HG02852 (cell line): ENCODE results near the gene KANK2.
A peak's percentile ranks its signal among the peaks of the same experiment; 100 is the strongest.
"Not testable (repeated sequence)": the region's sequence is repeated elsewhere in the genome, so short reads cannot be mapped to it uniquely, and the experiment has no call there.

Source experiments
- ATAC-seq: cut with Tn5 transposase; IDR thresholded peaks from one replicate; pipeline ENCODE4 v1.9.1; 2021; ENCODE audit warnings: mild to moderate bottlenecking, moderate library complexity; ENCODE audit not compliant: unreplicated experiment

Gene KANK2

DNA sequence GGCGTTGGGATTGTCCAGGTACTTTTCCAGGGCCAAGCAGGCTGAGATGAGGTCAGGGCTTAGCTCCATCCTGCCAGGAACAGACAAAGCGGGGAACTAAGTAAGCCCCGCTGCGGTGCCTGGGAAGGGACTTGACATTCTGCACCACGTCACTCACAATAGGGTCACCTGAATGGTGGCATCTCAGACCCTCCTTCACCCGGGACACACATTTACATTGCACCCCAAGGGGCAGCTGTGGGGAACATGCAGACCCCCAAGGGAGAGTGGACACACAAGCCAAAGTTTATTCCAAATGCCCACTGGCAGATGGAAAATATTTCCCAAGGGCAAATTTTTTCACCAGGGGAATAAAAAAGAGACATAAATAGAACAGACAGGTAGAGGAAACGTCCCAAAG lies 21.4 kb downstream of the KANK2 start:
- ATAC-seq: no peak

DNA sequence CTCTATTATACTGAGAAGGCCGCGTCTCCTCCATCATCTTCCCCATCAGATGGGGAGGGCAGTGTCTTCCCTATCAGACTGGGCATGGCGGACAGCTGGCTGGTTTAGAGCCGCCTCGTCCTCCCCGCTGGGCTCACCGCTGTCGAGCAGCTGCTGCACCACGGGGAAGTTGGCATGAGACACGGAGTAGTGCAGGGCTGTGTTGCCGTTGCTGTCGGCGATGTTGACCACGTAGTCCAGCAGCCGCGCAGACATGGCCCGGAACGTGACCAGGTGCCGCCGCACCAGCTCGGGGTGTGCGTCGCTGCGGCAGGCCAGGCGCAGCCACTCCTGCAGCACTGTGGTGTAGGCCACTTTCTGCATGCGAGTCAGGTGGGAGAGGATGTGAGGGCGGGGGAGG lies 23.0 kb downstream of the KANK2 start:
- ATAC-seq: no peak

DNA sequence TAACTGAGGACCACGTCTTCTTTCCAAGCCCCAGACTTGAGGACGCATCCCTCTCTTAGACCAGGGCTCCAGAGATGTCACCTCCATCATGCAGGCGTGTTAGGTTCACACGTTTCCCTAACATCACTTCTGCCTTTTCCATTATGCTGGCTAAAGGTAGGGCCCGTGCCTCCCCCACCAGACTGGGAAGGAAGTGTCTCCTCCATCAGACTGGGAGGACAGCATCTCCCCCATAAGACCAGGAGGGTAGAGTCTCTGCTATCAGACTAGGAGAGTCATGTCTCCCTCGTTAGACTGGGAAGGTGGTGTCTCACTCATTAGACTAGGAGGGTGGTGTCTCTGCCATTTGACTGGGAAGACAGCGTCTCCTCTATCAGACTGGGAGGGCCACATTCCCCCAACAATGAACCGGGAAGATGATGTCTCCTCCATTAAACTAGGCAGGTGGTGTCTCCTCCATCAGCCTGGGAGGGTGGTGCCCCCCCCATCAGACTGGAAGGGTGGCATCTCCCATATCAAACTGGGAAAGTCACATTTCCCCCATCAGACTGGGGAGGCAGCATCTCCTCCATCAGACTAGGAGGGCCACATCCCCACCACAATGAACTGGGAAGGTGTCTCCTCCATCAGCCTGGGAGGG lies 23.7 kb downstream of the KANK2 start:
- no peak for ATAC-seq

DNA sequence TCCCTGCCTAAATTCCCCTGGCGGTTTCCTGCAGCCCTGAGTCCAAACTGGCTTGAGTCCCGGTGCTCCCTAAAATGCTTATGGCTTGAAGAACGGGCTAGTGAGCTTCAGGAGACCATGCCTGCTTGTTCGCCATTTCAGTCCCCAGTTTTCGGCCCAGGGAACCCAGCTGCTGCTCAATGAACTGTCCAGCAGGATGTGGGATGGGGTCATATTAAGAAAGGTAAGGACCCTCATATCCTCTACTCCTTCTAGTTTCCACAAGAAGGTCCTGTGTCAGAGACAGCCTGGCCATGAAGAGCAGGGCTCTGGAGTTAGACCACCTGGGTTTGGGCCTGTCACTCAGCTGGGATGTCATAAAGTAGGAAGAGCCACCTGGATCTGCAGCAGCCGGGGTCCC lies 24.8 kb downstream of the KANK2 start:
- no peak for ATAC-seq

DNA sequence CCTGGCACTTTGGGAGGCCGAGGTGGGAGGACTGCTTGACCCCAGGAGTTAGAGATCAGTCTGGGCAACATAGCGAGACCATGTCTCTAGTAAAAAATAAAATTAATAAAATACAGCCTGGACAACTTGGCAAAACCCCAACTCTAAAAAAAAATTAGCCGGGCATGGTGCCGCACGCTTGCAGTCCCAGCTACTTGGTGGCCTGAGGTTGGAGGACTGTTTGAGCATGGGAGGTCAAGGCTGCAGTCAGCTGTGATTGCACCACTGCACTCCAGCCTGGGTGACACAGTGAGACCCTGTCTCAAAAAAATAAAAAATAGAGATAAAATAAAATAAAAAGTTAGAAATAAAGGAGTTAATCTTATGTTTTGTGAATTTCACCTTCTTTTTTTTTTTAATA lies 26.2 kb downstream of the KANK2 start:
- ATAC-seq: no peak

- ATAC-seq: no peak
These were observed 27.3 kb downstream of the KANK2 start for GRCh38 chr19:11169896-11170678.

GRCh38 chr19:11168568-11168967 lies 28.8 kb downstream of the KANK2 start:
- ATAC-seq: no peak

DNA sequence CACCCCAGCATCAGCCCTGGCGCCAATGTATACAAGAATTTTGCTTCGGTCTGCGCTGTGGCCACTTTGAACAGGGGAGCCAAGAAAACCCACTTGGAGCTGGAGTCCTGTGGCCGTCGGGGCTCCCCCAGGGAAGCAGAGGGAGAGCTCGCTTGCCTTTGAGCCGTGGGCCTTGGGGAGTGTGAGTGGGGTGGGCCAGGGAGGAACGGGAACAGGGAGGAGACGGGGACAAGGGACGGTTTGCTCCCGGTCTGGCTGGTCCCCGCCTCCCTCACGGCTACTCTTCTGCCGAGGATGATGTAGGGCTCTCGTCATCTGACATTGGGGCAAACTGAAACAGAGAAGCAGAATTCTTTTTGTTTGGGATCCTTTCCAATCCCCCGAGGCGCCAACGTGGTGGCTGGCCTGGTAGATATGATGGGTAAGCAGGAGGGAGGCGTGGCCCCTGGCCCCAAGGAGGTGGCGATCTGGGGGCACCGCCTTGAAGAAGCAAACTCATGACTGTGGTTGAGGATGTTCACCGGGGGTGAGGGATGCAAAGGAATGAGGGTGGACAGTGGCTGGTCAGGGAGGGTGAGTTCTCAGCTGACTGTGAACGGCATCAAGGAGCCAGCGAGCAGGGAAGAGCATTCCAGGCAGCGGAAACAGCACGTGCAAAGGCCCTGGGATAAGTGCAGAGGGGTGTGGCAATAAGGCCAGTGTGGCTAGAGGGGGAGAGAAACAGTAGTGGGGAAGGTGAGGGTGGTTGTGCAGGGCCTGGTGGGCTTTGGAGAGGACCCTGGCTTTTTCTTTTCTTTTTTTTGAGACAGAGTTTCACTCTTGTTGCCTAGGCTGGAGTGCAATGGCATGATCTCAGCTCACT lies 30.8 kb downstream of the KANK2 start:
- ATAC-seq: no peak

GRCh38 chr19:11165486-11166030 lies 31.8 kb downstream of the KANK2 start:
- ATAC-seq: no peak

DNA sequence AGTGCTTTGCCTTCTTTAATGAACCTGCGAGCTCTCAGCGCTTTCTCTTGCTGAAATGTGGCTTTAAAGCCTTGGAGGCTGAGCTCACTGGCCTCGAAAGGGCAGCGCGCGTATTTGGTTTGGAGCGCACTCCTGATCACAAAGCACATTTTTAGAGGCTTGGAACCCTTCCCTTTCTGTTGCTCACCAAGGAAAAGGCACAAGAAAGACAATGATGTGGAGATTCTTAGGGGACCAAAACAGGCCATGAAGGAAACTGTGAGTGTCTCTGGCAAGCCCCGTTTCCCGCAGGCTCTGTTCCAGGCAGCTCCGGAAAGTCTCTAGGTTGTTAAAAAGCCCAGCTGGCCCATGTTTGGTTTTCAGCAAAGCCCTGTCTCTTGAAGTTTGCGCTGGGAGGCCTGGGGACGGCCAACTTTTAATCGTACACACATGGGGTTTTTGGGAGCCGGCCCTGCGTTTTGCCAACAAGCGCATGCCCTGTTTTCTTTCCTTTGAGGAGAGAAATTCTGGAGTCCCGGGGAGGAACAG lies 32.4 kb downstream of the KANK2 start:
- ATAC-seq: no peak

DNA sequence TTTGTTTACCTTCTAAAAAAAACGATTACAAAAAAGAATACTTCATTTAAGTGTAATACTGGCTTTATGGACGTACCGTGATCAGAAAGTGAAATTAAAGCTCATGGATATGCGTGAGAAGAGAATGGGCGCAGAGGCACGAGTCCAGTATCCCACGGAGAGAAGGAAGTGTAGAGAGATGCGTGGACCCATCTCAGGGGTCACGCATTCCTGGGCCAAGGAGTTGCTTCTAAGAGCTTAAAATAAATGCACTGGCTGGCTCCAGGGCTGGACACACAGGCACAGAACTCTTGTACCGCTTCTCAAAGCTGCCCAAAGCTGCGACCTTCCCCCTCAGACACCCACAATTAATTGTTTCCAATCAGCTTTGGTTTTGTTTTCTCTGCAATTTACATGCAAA lies 33.0 kb downstream of the KANK2 start:
- no peak for ATAC-seq

GRCh38 chr19:11160440-11160768 lies 36.9 kb downstream of the KANK2 start:
- not testable (repeated sequence) for ATAC-seq

DNA sequence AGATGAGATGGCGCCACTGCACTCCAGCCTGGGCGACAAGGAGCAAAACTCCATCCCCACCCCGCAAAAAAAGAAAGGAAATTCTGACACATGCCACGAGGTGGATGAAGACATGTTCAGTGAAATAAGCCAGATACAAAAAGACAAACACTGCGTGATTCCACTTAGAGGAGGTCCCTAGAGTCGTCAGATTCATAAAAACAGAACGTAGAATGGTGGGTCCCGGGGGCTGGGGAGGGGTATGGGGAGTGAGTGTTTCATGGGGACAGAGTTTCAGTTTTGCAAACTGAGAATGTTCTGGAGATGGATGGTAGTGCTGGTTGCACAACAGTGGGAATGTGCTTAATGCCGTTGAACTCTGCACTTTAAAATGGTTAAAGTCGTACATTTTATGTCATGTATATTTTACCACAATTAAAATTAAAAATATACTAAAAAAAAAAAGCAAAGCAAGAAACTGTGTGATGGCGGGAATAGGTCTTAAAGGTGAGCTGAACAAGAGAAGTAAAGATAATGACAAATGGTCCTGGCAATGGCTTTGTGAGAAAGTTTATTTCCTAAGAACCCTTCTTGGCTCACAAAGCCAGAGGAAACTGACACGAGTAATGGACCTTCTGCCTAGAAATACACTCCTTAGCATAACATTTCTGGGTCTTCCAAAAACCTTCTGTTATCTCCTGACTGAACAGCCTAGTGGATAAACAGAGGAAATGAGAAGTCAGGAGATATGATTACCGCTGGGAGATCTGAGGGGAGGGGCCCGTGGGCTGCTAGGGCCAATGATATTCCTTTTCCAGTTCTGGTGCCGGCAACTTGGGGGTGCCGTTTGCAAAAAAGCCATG lies 37.5 kb downstream of the KANK2 start:
- ATAC-seq: no peak

GRCh38 chr19:11155373-11156120 lies 41.8 kb downstream of the KANK2 start, which contains the start of gene SPC24:
SPC24 (minus strand) TSS chr19:11155782; CDS start chr19:11155776, 6 bp downstream.
- ATAC-seq: peak; percentile 97

- ATAC-seq: no peak
These were observed 42.7 kb downstream of the KANK2 start for GRCh38 chr19:11154683-11155047.

DNA sequence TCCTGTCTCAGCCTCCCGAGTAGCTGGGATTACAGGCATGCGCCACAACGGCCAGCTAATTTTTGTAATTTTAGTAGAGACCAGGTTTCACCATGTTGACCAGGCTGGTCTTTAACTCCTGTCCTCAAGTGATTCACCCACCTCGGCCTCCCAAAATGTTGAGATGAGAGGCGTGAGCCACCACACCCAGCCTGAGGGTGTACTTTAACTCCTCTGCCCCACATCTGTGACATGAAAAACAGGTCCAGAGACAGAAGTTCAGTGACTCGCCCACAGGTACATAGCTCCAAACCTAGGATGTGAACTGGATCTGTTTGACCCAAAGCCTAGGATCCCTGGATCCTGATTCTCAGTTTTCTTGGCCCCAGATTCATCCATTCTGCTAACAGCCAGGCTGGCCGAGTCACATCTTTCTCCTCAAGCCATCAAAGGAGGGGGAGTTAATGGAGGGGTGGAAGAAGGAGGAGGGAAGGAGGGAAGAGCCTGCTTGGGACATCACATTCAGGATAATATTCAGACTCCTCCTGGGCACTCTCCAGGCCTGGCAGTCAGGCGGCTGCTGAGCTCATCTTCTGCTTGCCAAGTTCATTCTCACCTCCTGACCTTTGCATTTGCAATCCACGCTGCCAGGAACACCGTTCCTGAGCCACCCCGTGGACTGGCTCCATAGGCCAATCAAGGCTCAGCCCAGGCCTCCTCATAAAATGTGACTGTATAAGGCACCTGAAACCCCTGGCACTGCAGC lies 44.9 kb downstream of the KANK2 start:
- no peak for ATAC-seq

GRCh38 chr19:11151181-11151580 lies 46.2 kb downstream of the KANK2 start:
- ATAC-seq: no peak

DNA sequence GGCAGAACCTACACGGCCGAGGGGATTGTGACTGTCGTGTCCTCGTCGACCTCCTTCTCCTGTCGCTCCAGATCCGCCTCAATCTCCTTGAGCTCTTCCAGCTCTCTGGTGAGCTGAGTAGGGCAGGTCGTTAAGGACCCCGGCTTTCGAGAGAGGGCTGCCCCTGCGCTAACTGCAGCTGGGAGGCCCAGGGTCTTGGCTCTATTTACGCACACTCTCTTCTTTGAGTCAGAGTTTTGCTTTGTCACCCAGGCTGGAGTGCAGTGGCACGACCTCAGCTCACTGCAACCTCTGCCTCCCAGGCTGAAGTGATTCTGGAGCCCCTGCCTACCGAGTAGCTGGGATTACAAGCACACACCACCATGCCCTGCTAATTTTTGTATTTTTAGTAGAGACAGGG lies 49.3 kb downstream of the KANK2 start:
- ATAC-seq: no peak

- ATAC-seq: no peak
These were observed 51.8 kb downstream of the KANK2 start for GRCh38 chr19:11145536-11145924.
